ENCODE data around the gene VSTM2L. TPM values are rescaled to one million over a fixed set of nuclear protein-coding genes. Genes with fewer than 3 reads are reported as not detected.

The VSTM2L gene
- total RNA-seq, 2 donors from 2014 or later = 1.4 to 2.9 TPM

DNA sequence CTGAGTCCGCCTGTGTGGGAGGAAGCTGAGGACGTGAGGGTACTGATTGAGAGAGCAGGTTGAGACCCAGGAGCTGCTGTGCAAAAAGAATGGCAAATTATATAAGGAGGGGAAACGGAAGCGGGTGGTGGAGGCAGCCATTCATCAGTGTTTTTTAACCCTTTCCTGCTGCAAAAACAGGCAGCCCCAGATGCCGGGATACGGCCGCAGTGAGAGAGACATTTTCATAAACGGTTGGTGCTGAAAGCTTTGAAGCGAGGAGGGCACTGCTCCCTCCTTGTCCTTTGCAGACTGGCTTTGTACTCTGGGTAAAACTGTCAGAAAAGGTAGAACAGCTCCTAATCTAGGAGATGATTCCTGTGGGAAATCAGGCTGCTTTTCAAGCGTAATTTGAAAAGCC is 74.0 kb downstream of the VSTM2L start:
- Mint-ChIP-seq H3K4me3 (no peak overlapping the region), H3K36me3 (ENCODE audit: low read depth) (peaks cover 6% of the 10 kb centered on the region), H3K4me1 (peaks cover 19% of the 10 kb centered on the region), H3K27me3 (ENCODE audit: insufficient read depth) (no peaks in the 10 kb centered on the region), H3K27ac (no peak overlapping the region), H3K9me3 (peaks cover 2% of the 10 kb centered on the region)
- Histone ChIP-seq H3K9ac (ENCODE audit: extremely low read depth, low read length, poor library complexity, severe bottlenecking) (no peak overlapping the region), H3K4me1 (ENCODE audit: control insufficient read depth, insufficient read depth, low read length) (no peaks in the 10 kb centered on the region), H3K9me3 (ENCODE audit: control insufficient read depth, low read length) (no peaks in the 10 kb centered on the region), H3K27ac (ENCODE audit: low read depth, low read length) (no peak overlapping the region), H3K4me3 (ENCODE audit: low read length) (no peak overlapping the region), H3K27me3 (ENCODE audit: control insufficient read depth, insufficient read depth, low read length, poor library complexity, severe bottlenecking) (no peaks in the 10 kb centered on the region), H3K36me3 (ENCODE audit: control insufficient read depth, insufficient read depth, low read length) (peaks cover 4% of the 10 kb centered on the region)
- TF ChIP-seq, protein P1, sequence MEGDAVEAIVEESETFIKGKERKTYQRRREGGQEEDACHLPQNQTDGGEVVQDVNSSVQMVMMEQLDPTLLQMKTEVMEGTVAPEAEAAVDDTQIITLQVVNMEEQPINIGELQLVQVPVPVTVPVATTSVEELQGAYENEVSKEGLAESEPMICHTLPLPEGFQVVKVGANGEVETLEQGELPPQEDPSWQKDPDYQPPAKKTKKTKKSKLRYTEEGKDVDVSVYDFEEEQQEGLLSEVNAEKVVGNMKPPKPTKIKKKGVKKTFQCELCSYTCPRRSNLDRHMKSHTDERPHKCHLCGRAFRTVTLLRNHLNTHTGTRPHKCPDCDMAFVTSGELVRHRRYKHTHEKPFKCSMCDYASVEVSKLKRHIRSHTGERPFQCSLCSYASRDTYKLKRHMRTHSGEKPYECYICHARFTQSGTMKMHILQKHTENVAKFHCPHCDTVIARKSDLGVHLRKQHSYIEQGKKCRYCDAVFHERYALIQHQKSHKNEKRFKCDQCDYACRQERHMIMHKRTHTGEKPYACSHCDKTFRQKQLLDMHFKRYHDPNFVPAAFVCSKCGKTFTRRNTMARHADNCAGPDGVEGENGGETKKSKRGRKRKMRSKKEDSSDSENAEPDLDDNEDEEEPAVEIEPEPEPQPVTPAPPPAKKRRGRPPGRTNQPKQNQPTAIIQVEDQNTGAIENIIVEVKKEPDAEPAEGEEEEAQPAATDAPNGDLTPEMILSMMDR (conservative IDR thresholded peaks at IDR 0.05) = no peak
- 34 to 55% methylated on average over 9 of the region's 10 CpGs for WGBS, 2 experiments (ENCODE audit: insufficient coverage in 1 of 2, insufficient read length in 1 of 2)
- no peak for DNase-seq

DNA sequence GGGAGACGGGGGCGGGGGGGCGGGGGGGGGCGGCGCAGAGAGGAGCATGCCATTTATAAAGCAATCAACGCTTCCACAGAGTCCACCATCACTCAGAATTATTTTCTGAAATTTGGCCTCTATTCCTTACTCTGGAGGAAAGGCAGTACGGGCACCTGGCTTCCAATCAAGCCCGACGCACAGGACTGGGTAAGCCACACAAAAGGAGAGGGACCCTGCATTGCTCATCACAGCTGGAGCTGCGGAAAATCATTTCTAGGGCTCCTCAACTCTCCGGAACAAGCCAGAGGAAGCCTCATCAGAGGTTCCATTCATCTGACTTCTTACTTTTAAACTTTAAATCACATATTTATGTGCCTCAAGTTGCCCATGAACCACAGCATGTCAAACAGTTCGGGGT is 74.4 kb downstream of the VSTM2L start:
- Histone ChIP-seq H3K4me3 (ENCODE audit: low read length) (no peak overlapping the region), H3K9ac (ENCODE audit: extremely low read depth, low read length, poor library complexity, severe bottlenecking) (no peak overlapping the region), H3K9me3 (ENCODE audit: control insufficient read depth, low read length) (no peaks in the 10 kb centered on the region), H3K27ac (ENCODE audit: low read depth, low read length) (no peak overlapping the region), H3K4me1 (ENCODE audit: control insufficient read depth, insufficient read depth, low read length) (no peaks in the 10 kb centered on the region), H3K36me3 (ENCODE audit: control insufficient read depth, insufficient read depth, low read length) (peaks cover 4% of the 10 kb centered on the region), H3K27me3 (ENCODE audit: control insufficient read depth, insufficient read depth, low read length, poor library complexity, severe bottlenecking) (no peaks in the 10 kb centered on the region)
- Mint-ChIP-seq H3K27me3 (ENCODE audit: insufficient read depth) (no peaks in the 10 kb centered on the region), H3K4me3 (no peak overlapping the region), H3K27ac (no peak overlapping the region), H3K36me3 (ENCODE audit: low read depth) (peaks cover 7% of the 10 kb centered on the region), H3K4me1 (peaks cover 15% of the 10 kb centered on the region), H3K9me3 (no peaks in the 10 kb centered on the region)
- TF ChIP-seq, protein P1 (conservative IDR thresholded peaks at IDR 0.05) = no peak
- 40 to 72% methylated on average over 6 to 7 of the region's 12 CpGs for WGBS, 2 experiments (ENCODE audit: insufficient coverage in 1 of 2, insufficient read length in 1 of 2)
- no peak for DNase-seq

DNA sequence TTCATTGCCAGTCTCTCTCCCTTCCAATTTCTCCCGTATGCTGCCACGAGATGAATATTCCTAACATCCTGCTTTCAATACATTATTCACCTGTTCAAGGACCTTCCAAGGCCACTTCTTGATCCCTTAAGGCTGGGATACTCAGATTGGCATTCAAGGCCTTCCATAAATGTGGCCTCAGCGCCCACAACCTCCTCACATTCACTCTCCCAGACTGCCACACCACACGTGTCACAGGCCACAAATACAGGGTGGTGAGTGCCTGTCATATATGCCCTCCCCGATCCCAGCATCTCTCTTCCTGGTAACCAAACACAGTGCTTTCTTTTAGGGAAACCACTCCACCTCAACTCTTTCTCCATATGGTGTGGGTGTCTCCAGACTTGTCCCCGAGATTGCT is 74.9 kb downstream of the VSTM2L start:
- no peaks in the 10 kb centered on the region for H3K27me3 ChIP-seq (ENCODE audit: control insufficient read depth, insufficient read depth, low read length, poor library complexity, severe bottlenecking)
- TF ChIP-seq, protein P1 (conservative IDR thresholded peaks at IDR 0.05) = no peak
- no peak overlapping the region for H3K27ac Mint-ChIP-seq
- H3K36me3 ChIP-seq (ENCODE audit: control insufficient read depth, insufficient read depth, low read length) = peaks cover 4% of the 10 kb centered on the region
- no peaks in the 10 kb centered on the region for H3K9me3 ChIP-seq (ENCODE audit: control insufficient read depth, low read length)
- 74 to 81% methylated on average over 4 to 6 of the region's 6 CpGs for WGBS, 2 experiments (ENCODE audit: insufficient coverage in 1 of 2, insufficient read length in 1 of 2)
- no peak overlapping the region for H3K27ac ChIP-seq (ENCODE audit: low read depth, low read length)
- peaks cover 11% of the 10 kb centered on the region for H3K36me3 Mint-ChIP-seq (ENCODE audit: low read depth)
- H3K27me3 Mint-ChIP-seq (ENCODE audit: insufficient read depth) = no peaks in the 10 kb centered on the region
- H3K9ac ChIP-seq (ENCODE audit: extremely low read depth, low read length, poor library complexity, severe bottlenecking) = no peak overlapping the region
- DNase-seq = no peak
- no peaks in the 10 kb centered on the region for H3K9me3 Mint-ChIP-seq
- H3K4me1 ChIP-seq (ENCODE audit: control insufficient read depth, insufficient read depth, low read length) = no peaks in the 10 kb centered on the region
- no peak overlapping the region for H3K4me3 Mint-ChIP-seq
- no peak overlapping the region for H3K4me3 ChIP-seq (ENCODE audit: low read length)
- peaks cover 11% of the 10 kb centered on the region for H3K4me1 Mint-ChIP-seq
